GM19099 (cell line): Measurements from ENCODE around the gene ABCA4.

ENCODE experiments used
- POLR2A ChIP-seq: IDR thresholded peaks from 3 replicates; pipeline ENCODE4 v1.6.1; 2011; ENCODE audit warnings: low read depth; ENCODE audit not compliant: insufficient read length; ENCODE audit errors: extremely low read depth

ABCA4 gene

GRCh38 chr1:94120991-94121390, at the start of gene ABCA4:
Gene ABCA4, minus strand, starts transcription at chr1:94121148. Its CDS starts 103 bp downstream, at chr1:94121045.
- no peak for TF ChIP-seq POLR2A

DNA sequence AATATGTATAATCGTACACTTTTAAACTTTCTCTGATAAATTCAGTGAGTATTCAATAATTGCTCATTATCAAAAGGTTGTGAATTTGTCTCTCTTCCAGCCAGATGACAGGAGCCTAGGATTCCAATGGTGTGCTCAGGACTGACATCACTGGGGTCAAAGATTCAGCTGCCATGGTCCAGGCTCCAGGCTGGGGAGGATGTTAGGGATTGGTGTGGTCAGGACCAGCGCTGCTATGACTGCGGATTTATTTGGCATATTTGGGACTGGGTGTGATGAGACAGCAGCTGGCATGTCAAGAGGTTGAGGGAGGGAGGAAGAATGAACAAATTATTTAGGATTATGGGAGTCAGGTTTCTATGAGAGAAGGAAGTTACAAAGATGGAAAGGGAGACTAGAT, 48.2 kb upstream of the ABCA4 start:
- no peak for TF ChIP-seq POLR2A

DNA sequence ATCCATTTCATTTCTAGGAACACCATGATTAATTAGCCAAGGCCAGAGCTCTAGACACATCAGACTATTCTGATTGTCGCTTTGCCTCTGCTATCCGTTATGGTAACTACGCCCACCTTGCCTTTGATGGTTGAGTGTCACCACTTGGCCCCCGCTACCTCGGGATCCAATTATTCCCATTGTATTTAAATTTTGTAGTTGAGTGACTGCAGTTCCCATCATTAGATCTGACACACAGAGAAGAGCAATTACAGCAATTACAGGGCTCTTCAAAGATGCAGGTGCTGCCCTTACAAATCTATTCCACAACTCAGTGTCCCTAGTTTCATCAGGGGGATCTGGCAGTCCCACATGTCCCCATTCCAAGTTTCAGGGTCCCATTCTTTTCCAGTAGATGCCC, 44.9 kb upstream of the ABCA4 start:
- TF ChIP-seq POLR2A = no peak

DNA sequence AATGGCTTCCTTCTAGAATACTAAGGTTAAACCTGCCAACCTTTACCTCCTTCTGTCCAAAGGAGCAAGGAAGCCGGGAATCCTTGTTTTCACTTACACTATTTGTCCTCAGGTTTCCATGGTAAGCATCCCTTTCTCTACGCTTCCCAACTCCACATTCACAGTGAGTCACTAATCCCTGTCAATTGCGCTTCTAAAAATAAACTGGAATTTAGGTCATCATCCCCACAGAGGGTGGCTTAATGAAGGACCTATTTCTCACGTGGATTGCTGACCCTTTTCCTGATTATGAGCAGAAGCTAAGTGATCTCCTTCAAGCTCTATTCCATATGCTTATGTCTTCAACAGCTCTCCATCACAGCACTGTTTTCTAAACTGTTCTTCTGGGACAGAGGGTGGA, 39.9 kb upstream of the ABCA4 start:
- no peak for TF ChIP-seq POLR2A

- no peak for TF ChIP-seq POLR2A
Observed at GRCh38 chr1:94156096-94156625, 35.2 kb upstream of the ABCA4 start.

DNA sequence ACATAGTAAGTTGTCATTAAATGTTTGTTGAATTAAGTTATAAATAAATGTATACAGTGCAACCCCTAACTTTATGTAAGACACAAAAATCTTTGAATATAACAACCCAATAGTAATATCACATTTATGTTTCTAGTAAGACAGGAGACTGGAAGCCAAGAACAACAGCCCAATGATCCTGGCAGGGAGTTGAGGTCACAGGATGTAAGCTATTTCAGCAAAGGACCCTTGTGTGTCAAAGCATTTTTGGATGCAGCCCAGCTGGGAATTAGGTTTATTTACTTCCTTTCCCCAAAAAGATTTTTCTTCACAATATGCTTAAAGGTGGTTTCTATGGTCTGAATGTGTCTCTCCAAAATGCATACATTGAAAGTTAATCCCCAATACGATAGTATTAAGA, 34.0 kb upstream of the ABCA4 start:
- no peak for TF ChIP-seq POLR2A

DNA sequence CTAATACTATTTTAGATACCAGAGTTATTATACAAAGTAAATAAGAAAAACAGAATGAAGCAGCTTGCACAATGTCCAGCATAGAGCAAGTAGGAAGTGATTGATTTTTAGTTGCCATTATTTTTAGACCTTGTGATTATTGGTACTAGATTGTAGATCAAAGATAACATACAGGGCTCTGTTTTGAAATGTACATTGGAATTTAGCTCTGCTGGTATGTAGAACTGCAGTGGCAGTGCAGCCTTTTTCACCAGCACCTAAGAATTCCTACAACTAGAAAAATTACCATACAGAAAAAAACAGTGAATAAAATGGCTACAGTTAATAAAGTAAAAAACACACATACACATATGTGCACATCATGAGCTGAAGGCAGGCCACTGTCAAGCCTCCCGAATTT, 32.2 kb upstream of the ABCA4 start:
- TF ChIP-seq POLR2A = no peak

- TF ChIP-seq POLR2A = no peak
Observed at GRCh38 chr1:94146273-94146672, 25.3 kb upstream of the ABCA4 start.

DNA sequence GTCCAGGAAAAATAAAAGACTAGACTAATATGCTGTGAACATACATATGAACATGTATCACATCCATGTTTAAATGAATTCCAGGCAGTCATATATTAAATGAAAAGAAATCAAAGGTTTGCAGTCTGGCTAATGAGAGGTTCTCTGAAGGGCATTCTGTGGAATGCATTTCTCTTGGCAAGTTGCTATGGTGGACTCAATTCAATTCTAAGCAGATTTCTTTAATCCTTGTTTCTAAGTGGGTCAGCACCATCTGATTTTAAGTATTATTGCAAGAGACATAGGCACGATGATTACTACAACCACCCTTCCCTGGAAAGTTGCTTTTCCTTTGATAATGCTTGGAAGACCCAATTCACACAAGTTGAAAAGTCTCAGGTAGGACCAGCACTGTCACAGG, 23.9 kb upstream of the ABCA4 start:
- no peak for TF ChIP-seq POLR2A

DNA sequence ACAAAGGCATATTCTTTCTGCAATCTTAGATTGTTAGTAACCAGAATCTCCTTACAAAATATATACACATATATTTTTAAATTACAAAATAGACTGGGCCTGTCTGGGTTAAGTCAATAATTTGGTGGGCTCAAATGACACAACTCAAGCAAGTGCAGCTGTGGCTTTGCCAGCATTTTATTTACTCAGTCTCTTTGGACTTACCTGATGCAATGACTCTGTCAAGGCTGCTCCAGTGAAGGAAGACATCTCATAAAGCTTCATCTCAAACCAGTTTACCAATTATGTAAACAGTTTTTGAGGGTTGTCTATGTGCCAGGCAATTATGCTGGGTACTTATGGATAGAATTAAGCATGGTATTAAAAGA, 22.8 kb upstream of the ABCA4 start:
- no peak for TF ChIP-seq POLR2A

DNA sequence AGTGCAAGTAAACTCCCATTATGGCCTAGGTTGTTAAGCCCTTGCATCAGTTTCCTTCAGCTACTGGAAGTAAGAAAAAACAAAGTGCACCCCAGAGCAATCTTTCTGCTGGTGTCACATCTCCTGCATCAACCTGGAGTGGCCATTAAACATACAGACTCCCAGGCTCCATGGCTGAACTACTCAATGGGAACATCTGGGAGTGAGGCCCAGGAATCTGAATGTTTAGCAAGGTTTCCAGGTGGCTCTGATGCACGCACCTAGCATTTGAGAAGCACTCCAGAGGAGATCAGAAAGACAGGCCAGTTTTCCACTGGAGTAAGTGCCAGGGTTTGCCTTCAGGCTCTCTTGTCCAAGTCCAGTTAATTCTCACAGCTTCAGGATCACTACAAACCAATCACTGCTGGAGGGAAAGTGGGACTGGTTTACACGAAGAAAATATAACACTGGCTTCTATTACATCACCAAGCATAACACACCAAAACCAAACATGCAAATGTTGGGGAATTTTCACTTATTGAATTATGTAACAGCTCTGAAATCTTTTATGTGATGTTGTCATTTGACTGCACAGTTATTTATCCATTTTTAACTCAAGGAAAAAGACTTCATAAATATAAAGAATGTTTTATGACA, 22.3 kb upstream of the ABCA4 start:
- TF ChIP-seq POLR2A = no peak

- no peak for TF ChIP-seq POLR2A
Observed at GRCh38 chr1:94142583-94142982, 21.6 kb upstream of the ABCA4 start.

DNA sequence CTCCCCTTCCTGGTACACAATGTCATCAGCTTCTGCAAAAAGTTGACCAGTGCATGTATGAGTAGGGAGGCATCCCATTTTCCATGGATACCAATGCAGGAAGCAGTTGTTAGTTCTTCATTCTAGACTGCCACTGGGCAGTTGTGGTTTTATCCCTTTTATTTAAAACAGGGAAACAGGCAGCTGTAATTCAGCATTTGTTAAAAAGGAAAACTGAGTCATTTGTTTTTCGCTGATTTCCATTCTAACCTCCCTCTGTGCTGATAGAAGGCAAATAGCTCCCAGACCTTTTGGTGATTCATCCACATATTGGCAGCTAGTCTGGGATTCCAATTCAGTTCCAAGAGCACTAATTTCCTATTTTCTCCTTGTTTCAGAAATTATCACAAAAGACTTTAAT, 21.1 kb upstream of the ABCA4 start:
- TF ChIP-seq POLR2A = no peak

- no peak for TF ChIP-seq POLR2A
Observed at GRCh38 chr1:94132111-94132510, 11.2 kb upstream of the ABCA4 start.

DNA sequence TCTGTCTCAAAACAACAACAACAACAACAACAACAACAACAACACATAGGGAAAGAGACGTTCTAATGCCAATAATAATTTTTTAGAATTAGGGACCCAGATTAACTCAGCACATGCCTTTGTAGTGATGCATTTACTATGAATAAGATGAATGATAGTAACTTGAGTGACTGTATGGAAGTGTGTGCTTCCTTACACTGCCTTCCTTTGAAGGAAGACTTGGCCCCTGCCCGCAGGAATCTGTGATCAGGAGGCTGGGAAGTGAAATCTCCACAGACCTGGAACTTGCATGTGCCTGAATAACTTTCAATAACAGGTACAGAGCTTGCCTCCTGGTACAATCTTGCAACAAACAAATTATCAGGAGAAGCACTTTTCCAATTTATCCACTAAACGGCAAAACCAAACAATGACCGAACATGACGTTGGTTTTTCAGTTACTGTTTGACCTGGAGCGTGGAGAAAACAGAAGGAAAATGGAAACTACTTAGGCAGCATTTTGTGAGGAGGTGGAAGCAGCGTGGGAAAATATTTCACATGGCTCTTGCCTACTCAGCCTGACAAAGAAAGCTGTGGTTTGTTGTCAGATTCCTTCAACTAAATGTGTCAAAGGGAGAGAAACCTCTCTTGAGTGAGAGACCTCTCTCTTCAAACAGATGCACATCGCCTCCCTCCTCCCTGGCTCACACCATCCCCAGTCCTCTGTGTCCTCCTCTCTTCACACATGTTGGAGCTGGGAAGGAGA, 10.1 kb upstream of the ABCA4 start:
- TF ChIP-seq POLR2A = no peak

- no peak for TF ChIP-seq POLR2A
Observed at GRCh38 chr1:94126651-94127050, 5.7 kb upstream of the ABCA4 start.
